ENCODE measurements around the gene FBLN1. TPM values are rescaled to one million over a fixed set of nuclear protein-coding genes. Genes with fewer than 3 reads are reported as not detected.

FBLN1 gene
- total and polyA plus RNA-seq, 9 of the 15 experiments (the other 6 are each of a cell fraction or from before 2014, with no cell fraction given), result 0.66 TPM; not detected in 8

GRCh38 chr22:45468872-45469271 lies 33.8 kb upstream of the FBLN1 start (continued):
- TF ChIP-seq ZNF407 (IDR thresholded peaks at IDR 0.05; ENCODE audit: low read depth), result no peak
- no peak for TF ChIP-seq ZNF584 (CRISPR knock-in tag; IDR thresholded peaks at IDR 0.05; ENCODE audit: low read depth)
- TF ChIP-seq GTF2F1 (IDR thresholded peaks at IDR 0.05; ENCODE audit: low read depth, low read length), result no peak
- TF ChIP-seq MYNN (IDR thresholded peaks at IDR 0.05), result no peak
- no peak for TF ChIP-seq MYNN (CRISPR knock-in tag; IDR thresholded peaks at IDR 0.05)
- no peak for TF ChIP-seq MYBL2 (IDR thresholded peaks at IDR 0.05; ENCODE audit: low read depth)
- TF ChIP-seq MYBL2 (CRISPR knock-in tag; IDR thresholded peaks at IDR 0.05; ENCODE audit: borderline replicate concordance), result no peak
- TF ChIP-seq YBX1 (IDR thresholded peaks at IDR 0.05), result no peak

All from K562 (cell line).